Natural killer cell (primary cell): ENCODE results near the gene HSPA1A. TPM values are rescaled to one million over a fixed set of nuclear protein-coding genes. Genes with fewer than 3 reads are reported as not detected.
A peak's percentile ranks its signal among the peaks of the same experiment; 100 is the strongest.
"Not testable (repeated sequence)": the region's sequence is repeated elsewhere in the genome, so short reads cannot be mapped to it uniquely, and the experiment has no call there.

Source experiments
- ATAC-seq, 3 donors: fragments of 150-1000 bp in 2 of 3; fragments of 200-7000 bp in 1 of 3; cut with Tn5 transposase; 1 replicate in 1 of 3; 2 replicates in 2 of 3; pipeline ENCODE4 v1.10.0; 2021; ENCODE audit warnings: mild to moderate bottlenecking in 2 of 3, moderate library complexity in 2 of 3
- DNase-seq, 2 donors: peaks; one replicate each; pipeline versions ENCODE4 v3.0.0 to v3.0.0-alpha.2; 2013 to 2021; ENCODE audit warnings: mixed read lengths in 1 of 2
- H3K27ac ChIP-seq: one replicate; pipeline ENCODE4 v1.5.1; 2013; ENCODE audit warnings: mild to moderate bottlenecking, low read length
- H3K27me3 ChIP-seq: one replicate; pipeline ENCODE4 v1.6.1; 2013; ENCODE audit warnings: low read length; ENCODE audit not compliant: control insufficient read depth, insufficient read depth
- H3K36me3 ChIP-seq: one replicate; pipeline ENCODE4 v1.6.1; 2013; ENCODE audit warnings: low read length; ENCODE audit not compliant: control insufficient read depth, insufficient read depth
- H3K4me1 ChIP-seq: one replicate; pipeline ENCODE4 v1.6.1; 2013; ENCODE audit warnings: low read length; ENCODE audit not compliant: control insufficient read depth, insufficient read depth
- H3K4me3 ChIP-seq: one replicate; pipeline ENCODE4 v1.5.1; 2013; ENCODE audit warnings: low read length
- H3K9me3 ChIP-seq: one replicate; pipeline ENCODE4 v1.6.1; 2013; ENCODE audit warnings: low read length; ENCODE audit not compliant: control insufficient read depth, insufficient read depth
- H3K27ac Mint-ChIP-seq, 2 donors: one replicate each; pipeline ENCODE4 v1.8.0; 2022; ENCODE audit warnings: mild to moderate bottlenecking in 2 of 2, mixed read lengths in 2 of 2, moderate library complexity in 1 of 2
- H3K27me3 Mint-ChIP-seq, 2 donors: one replicate each; pipeline ENCODE4 v1.8.0; 2022; ENCODE audit warnings: low read depth in 2 of 2, mixed read lengths in 2 of 2
- H3K36me3 Mint-ChIP-seq: one replicate; pipeline ENCODE4 v1.8.0; 2022; ENCODE audit warnings: mixed read lengths
- H3K4me1 Mint-ChIP-seq, 2 donors: one replicate each; pipeline ENCODE4 v1.8.0; 2022; ENCODE audit warnings: mixed read lengths in 2 of 2
- H3K4me3 Mint-ChIP-seq: one replicate; pipeline ENCODE4 v1.8.0; 2022; ENCODE audit warnings: mild to moderate bottlenecking, moderate library complexity, mixed read lengths
- H3K9me3 Mint-ChIP-seq, 2 donors: one replicate each; pipeline ENCODE4 v1.8.0; 2022; ENCODE audit warnings: mixed read lengths in 2 of 2
- WGBS: methylation state at CpG from one replicate; pipeline ENCODE4 v1.1.7; 2013; ENCODE audit warnings: missing lambda C conversion rate; ENCODE audit not compliant: insufficient coverage; 5-methylcytosine and 5-hydroxymethylcytosine counted together
- intact Hi-C: fragments of 100-400 bp; cut with micrococcal nuclease; formaldehyde crosslinking; loops from one replicate; pipeline ENCODE4 v1.14.2; 2022
- total RNA-seq, 4 donors: library from RNA; stranded (reverse); fragments of 120-200 nt in 1 of 4; gene quantifications; one replicate each; pipeline versions ENCODE4 v1.2.3 to v1.2.4, GENCODE V29; 2013 to 2022
- TF ChIP-seq, protein P1 (sequence below): fragments of 200-600 bp; IDR thresholded peaks from one replicate; pipeline ENCODE4 v1.8.0; 2022; ENCODE audit warnings: antibody characterized with exemption

Gene HSPA1A
- total RNA-seq, 3 donors from 2014 or later (not counting 1 experiment from before 2014, with no cell fraction given), result 24.4 to 34.6 (median 34.5) TPM

DNA sequence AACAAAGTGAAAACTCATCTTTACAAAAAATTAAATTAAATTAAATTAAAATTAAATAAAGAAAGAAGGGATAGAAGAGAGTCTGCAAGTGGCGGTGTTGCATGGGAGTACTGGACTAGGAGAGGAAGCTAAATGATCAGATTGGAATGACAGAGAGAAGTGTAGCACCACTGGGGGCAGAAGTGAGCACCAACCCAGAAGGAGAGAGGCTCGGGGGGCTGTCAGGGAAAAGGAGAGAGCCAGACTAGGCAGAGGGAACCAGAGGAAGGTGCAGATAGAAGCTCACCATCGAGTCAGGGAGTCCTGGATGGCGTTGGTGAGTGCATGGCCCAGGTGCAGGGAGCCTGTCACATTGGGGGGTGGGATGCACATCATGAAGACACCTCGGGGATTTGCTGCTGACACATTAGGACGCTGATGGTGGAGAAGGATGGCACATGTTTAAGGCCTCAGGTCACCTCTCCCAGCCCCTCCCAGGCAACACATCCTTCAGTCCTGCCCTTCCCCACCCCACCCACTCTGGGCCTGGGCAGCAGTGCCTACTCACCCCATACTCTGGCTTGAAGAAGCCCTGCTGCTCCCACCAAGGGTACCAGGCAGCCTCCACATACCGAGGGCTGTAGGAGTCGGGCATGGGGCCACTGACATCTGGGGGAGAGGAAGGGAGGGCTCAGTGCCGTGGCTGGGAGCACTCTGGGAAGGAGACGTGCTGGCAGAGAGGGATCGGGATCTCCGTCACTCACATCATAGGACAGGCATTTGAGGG, 23.8 kb upstream of the HSPA1A start:
- ATAC-seq (no peak), DNase-seq (peak in 1 of 2 donors; percentile 60)
- no peak overlapping the region for H3K4me3 ChIP-seq
- H3K9me3 Mint-ChIP-seq, result no peaks in the 10 kb centered on the region
- H3K36me3 ChIP-seq, result peaks cover 10% of the 10 kb centered on the region
- intact Hi-C loops, result no loop called here
- H3K9me3 ChIP-seq, result no peaks in the 10 kb centered on the region
- no peaks in the 10 kb centered on the region for H3K27me3 Mint-ChIP-seq
- WGBS, result 83% methylated on average over 12 of the region's 12 CpGs
- peaks cover 19% of the 10 kb centered on the region for H3K4me1 ChIP-seq
- no peak overlapping the region for H3K27ac ChIP-seq
- TF ChIP-seq, protein P1, sequence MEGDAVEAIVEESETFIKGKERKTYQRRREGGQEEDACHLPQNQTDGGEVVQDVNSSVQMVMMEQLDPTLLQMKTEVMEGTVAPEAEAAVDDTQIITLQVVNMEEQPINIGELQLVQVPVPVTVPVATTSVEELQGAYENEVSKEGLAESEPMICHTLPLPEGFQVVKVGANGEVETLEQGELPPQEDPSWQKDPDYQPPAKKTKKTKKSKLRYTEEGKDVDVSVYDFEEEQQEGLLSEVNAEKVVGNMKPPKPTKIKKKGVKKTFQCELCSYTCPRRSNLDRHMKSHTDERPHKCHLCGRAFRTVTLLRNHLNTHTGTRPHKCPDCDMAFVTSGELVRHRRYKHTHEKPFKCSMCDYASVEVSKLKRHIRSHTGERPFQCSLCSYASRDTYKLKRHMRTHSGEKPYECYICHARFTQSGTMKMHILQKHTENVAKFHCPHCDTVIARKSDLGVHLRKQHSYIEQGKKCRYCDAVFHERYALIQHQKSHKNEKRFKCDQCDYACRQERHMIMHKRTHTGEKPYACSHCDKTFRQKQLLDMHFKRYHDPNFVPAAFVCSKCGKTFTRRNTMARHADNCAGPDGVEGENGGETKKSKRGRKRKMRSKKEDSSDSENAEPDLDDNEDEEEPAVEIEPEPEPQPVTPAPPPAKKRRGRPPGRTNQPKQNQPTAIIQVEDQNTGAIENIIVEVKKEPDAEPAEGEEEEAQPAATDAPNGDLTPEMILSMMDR, result no peak
- H3K27me3 ChIP-seq, result no peaks in the 10 kb centered on the region
- H3K36me3 Mint-ChIP-seq, result peaks cover 7% of the 10 kb centered on the region
- no peak overlapping the region for H3K4me3 Mint-ChIP-seq
- H3K27ac Mint-ChIP-seq, result peak overlapping the region in 1 of 2 donors; percentile 7
- peaks cover 24% of the 10 kb centered on the region in 2 donors for H3K4me1 Mint-ChIP-seq

DNA sequence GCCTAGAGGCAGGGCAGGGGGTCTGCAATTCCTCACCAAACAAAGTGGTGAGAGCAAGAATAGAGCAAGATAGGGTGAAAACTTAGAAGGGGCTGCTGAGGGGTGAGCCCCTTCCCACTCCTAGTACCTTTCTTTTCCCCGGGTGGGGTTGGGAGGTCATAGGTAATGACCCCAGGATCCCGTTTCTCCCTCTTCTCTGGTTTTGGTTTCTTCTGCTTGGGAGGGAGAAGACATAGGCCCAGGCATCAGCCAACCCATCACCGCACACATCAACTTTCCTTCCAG, 23.3 kb upstream of the HSPA1A start:
- Histone ChIP-seq H3K36me3 (peaks cover 10% of the 10 kb centered on the region), H3K27ac (no peak overlapping the region), H3K9me3 (no peaks in the 10 kb centered on the region), H3K4me3 (no peak overlapping the region), H3K4me1 (peaks cover 21% of the 10 kb centered on the region), H3K27me3 (no peaks in the 10 kb centered on the region)
- DNase-seq (no peak), ATAC-seq (no peak)
- Mint-ChIP-seq H3K36me3 (peaks cover 7% of the 10 kb centered on the region), H3K9me3 (no peaks in the 10 kb centered on the region), H3K27ac (no peak overlapping the region), H3K27me3 (no peaks in the 10 kb centered on the region), H3K4me1 (peaks cover 24 to 28% of the 10 kb centered on the region in 2 donors), H3K4me3 (no peak overlapping the region)
- intact Hi-C loops, result no loop called here
- TF ChIP-seq, protein P1, result no peak
- WGBS, result 100% methylated on average over 1 of the region's 3 CpGs

DNA sequence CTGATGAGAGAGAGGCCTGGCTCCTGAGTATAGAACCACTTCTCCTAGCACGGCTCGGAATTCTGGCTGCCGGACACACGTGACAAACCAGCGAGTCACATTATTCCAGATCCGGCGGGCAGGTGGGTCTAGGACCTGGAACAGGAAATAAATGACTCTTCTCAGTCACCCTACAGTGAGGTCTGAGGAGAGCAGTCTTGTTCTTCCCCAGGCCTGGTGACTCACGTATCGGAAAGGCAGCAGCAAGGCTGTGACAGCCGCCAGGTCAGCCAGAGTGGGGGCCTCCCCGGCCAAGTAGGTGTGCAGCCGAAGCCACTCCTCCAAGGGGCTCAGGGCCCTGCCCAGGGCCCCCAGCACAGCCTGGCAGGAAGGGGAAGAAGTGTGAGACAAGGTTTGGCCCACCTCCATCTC, 22.6 kb upstream of the HSPA1A start:
- Mint-ChIP-seq H3K27me3 (no peaks in the 10 kb centered on the region), H3K4me3 (no peak overlapping the region), H3K9me3 (no peaks in the 10 kb centered on the region), H3K4me1 (peaks cover 28 to 34% of the 10 kb centered on the region in 2 donors), H3K27ac (no peak overlapping the region), H3K36me3 (peaks cover 7% of the 10 kb centered on the region)
- no peaks in the 10 kb centered on the region for H3K9me3 ChIP-seq
- H3K4me1 ChIP-seq, result peaks cover 28% of the 10 kb centered on the region
- intact Hi-C loops, result no loop called here
- H3K27ac ChIP-seq, result peak overlapping the region; percentile 13
- DNase-seq, result no peak
- peaks cover 10% of the 10 kb centered on the region for H3K36me3 ChIP-seq
- H3K4me3 ChIP-seq, result no peak overlapping the region
- H3K27me3 ChIP-seq, result no peaks in the 10 kb centered on the region
- ATAC-seq, result no peak
- WGBS, result 68% methylated on average over 12 of the region's 12 CpGs
- TF ChIP-seq, protein P1, result no peak

DNA sequence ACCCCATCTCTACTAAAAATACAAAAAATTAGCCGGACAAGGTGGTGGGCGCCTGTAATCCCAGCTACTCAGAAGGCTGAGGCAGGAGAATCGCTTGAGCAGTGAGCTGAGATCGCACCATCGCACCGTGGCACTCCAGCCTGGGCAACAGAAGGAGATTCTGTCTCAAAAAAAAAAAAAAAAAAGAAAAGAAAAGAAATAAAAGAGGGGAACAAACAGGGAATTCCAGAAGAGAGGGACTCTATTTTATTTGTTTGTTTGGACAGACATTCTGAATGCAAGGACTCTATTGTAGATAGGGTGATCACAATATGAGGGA, 21.5 kb upstream of the HSPA1A start:
- peaks cover 30 to 36% of the 10 kb centered on the region in 2 donors for H3K4me1 Mint-ChIP-seq

More for the DNA sequence above, 21.5 kb upstream of the HSPA1A start:
- Histone ChIP-seq H3K4me1 (peaks cover 34% of the 10 kb centered on the region), H3K27ac (peak overlapping the region; percentile 77), H3K36me3 (peaks cover 10% of the 10 kb centered on the region)
- DNase-seq, H3K4me3 ChIP-seq, ATAC-seq, H3K27me3 ChIP-seq, H3K36me3 Mint-ChIP-seq, intact Hi-C loops, H3K9me3 ChIP-seq, H3K9me3 Mint-ChIP-seq, H3K27me3 Mint-ChIP-seq: not testable (repeated sequence)
- Mint-ChIP-seq H3K4me3 (peak overlapping the region; percentile 68), H3K27ac (peak overlapping the region; percentile 96)
- 97% methylated on average over 6 of the region's 6 CpGs for WGBS
